GM10847 (cell line): ENCODE measurements around the gene MRPL47.

Experiments used
- POLR2A ChIP-seq: IDR thresholded peaks from 2 replicates; pipeline ENCODE4 v1.6.1; 2011; ENCODE audit not compliant: insufficient read length; ENCODE audit errors: extremely low read depth

MRPL47 gene

GRCh38 chr3:179608931-179609720, 4.7 kb upstream of the MRPL47 start:
- TF ChIP-seq POLR2A: no peak

GRCh38 chr3:179606534-179607085, 2.2 kb upstream of the MRPL47 start:
- no peak for TF ChIP-seq POLR2A

GRCh38 chr3:179603831-179604230, 607 bp downstream of the MRPL47 start:
- TF ChIP-seq POLR2A: no peak

- no peak for TF ChIP-seq POLR2A
Measured at GRCh38 chr3:179603321-179603720, 1.1 kb downstream of the MRPL47 start.

GRCh38 chr3:179599531-179599930, 4.9 kb downstream of the MRPL47 start:
- TF ChIP-seq POLR2A: no peak

- TF ChIP-seq POLR2A: no peak
Measured at GRCh38 chr3:179591313-179591712, 13.1 kb downstream of the MRPL47 start.

- TF ChIP-seq POLR2A: no peak
Measured at GRCh38 chr3:179590669-179591068, 13.8 kb downstream of the MRPL47 start.

GRCh38 chr3:179589143-179589542, 15.3 kb downstream of the MRPL47 start:
- TF ChIP-seq POLR2A: no peak

- TF ChIP-seq POLR2A: no peak
Measured at GRCh38 chr3:179580992-179581391, 23.4 kb downstream of the MRPL47 start.

- TF ChIP-seq POLR2A: no peak
Measured at GRCh38 chr3:179565496-179565895, 38.9 kb downstream of the MRPL47 start.

- TF ChIP-seq POLR2A: peak; percentile 16
Measured at GRCh38 chr3:179563271-179563783, 41.1 kb downstream of the MRPL47 start.

GRCh38 chr3:179562591-179563270, 41.7 kb downstream of the MRPL47 start, which contains the start of gene ACTL6A:
Gene ACTL6A (plus strand): TSS chr3:179562926. CDS start chr3:179563093, 167 bp downstream.
- peak; percentile 69 for TF ChIP-seq POLR2A

- no peak for TF ChIP-seq POLR2A
Measured at GRCh38 chr3:179560791-179561190, 43.6 kb downstream of the MRPL47 start.

GRCh38 chr3:179558742-179559364, 45.6 kb downstream of the MRPL47 start:
- TF ChIP-seq POLR2A: no peak

- TF ChIP-seq POLR2A: no peak
Measured at GRCh38 chr3:179551349-179552105, 52.9 kb downstream of the MRPL47 start.
